Middle frontal gyrus (tissue), 1 donor: ENCODE measurements around the gene ATP13A3.

Experiments used
- DNase-seq: peaks from one replicate; pipeline ENCODE4 v3.0.0-alpha.2; 2015; ENCODE audit warnings: low spot score; ENCODE audit errors: extremely low spot score

The ATP13A3 gene

GRCh38 chr3:194446172-194446571, 40.6 kb downstream of the ATP13A3 start:
- no peak for DNase-seq

GRCh38 chr3:194443901-194444300, 42.9 kb downstream of the ATP13A3 start:
- DNase-seq = no peak

GRCh38 chr3:194440756-194441155, 46.0 kb downstream of the ATP13A3 start:
- no peak for DNase-seq

- DNase-seq = no peak
Observed at GRCh38 chr3:194439881-194440550, 46.8 kb downstream of the ATP13A3 start.

GRCh38 chr3:194434503-194434902, 52.3 kb downstream of the ATP13A3 start:
- no peak for DNase-seq

GRCh38 chr3:194431554-194431953, 55.2 kb downstream of the ATP13A3 start:
- no peak for DNase-seq

GRCh38 chr3:194425399-194425798, 61.4 kb downstream of the ATP13A3 start:
- no peak for DNase-seq

- no peak for DNase-seq
Observed at GRCh38 chr3:194424953-194425352, 61.8 kb downstream of the ATP13A3 start.

- DNase-seq = no peak
Observed at GRCh38 chr3:194424373-194424772, 62.4 kb downstream of the ATP13A3 start.

- DNase-seq = no peak
Observed at GRCh38 chr3:194423317-194423716, 63.5 kb downstream of the ATP13A3 start.

GRCh38 chr3:194422188-194422587, 64.6 kb downstream of the ATP13A3 start:
- no peak for DNase-seq

- no peak for DNase-seq
Observed at GRCh38 chr3:194418671-194419070, 68.1 kb downstream of the ATP13A3 start.

- no peak for DNase-seq
Observed at GRCh38 chr3:194407423-194407822, 79.4 kb downstream of the ATP13A3 start.

- no peak for DNase-seq
Observed at GRCh38 chr3:194405766-194406165, 81.0 kb downstream of the ATP13A3 start.

GRCh38 chr3:194404365-194405140, 82.2 kb downstream of the ATP13A3 start:
- peak; percentile 31 for DNase-seq

- DNase-seq = no peak
Observed at GRCh38 chr3:194401868-194402329, 84.9 kb downstream of the ATP13A3 start.

GRCh38 chr3:194401346-194401745, 85.5 kb downstream of the ATP13A3 start:
- no peak for DNase-seq

- DNase-seq = no peak
Observed at GRCh38 chr3:194399874-194400411, 86.9 kb downstream of the ATP13A3 start.

- no peak for DNase-seq
Observed at GRCh38 chr3:194399166-194399565, 87.6 kb downstream of the ATP13A3 start, which contains the start of gene GP5. GP5 (minus strand) TSS chr3:194399266; CDS start chr3:194398282, 984 bp downstream.

- DNase-seq = no peak
Observed at GRCh38 chr3:194397757-194398312, 89.0 kb downstream of the ATP13A3 start.

- DNase-seq = no peak
Observed at GRCh38 chr3:194396859-194397756, 89.7 kb downstream of the ATP13A3 start.
